ENCODE results near the gene MTA1.

GRCh38 chr14:105503935-105504692 is 84.5 kb downstream of the MTA1 start:
- no peak for TF ChIP-seq CTCF (IDR thresholded peaks at IDR 0.05; ENCODE audit: insufficient read depth, low read length)
- TF ChIP-seq POLR2AphosphoS5 (IDR thresholded peaks at IDR 0.05; ENCODE audit: low read depth): no peak
- TF ChIP-seq GABPA (IDR thresholded peaks at IDR 0.05; ENCODE audit: low read depth): no peak
- no peak for TF ChIP-seq SPI1 (IDR thresholded peaks at IDR 0.05; ENCODE audit: borderline replicate concordance, low read depth)

All from HL-60 (cell line).